HEK293 (cell line): Measurements from ENCODE around the gene LANCL2.

Experiments used
- CTCF ChIA-PET: fragments of 350-600 bp; formaldehyde crosslinking; extraction: SDS; loops from one replicate; lab custom pipeline; 2021; ENCODE audit warnings: antibody characterized with exemption; lab: Yijun Ruan, JAX
- POLR2A ChIA-PET: fragments of 300-600 bp; formaldehyde crosslinking; extraction: SDS; loops from one replicate; lab custom pipeline; 2020; ENCODE audit warnings: antibody characterized with exemption, inconsistent platforms; lab: Yijun Ruan, JAX
- H3K27ac ChIP-seq: fragments of 200-500 bp; sonication (Bioruptor generic); 2 replicates; pipeline ENCODE4 v1.5.1; 2014; ENCODE audit warnings: low read depth, low read length, control low read depth, inconsistent platforms; ENCODE audit errors: extremely low read depth
- H3K36me3 ChIP-seq, 2 experiments: fragments of 200-500 bp in 1 of 2; sonication (Bioruptor generic) in 1 of 2; 1 replicate in 1 of 2; 2 replicates in 1 of 2; pipeline ENCODE4 v1.5.1; 2014 to 2017; ENCODE audit warnings: inconsistent platforms in 2 of 2, low read length in 2 of 2; ENCODE audit not compliant: control insufficient read depth in 2 of 2, insufficient read depth in 1 of 2
- H3K4me1 ChIP-seq: fragments of 200-500 bp; sonication (Bioruptor generic); 2 replicates; pipeline ENCODE4 v1.5.1; 2014; ENCODE audit warnings: mild to moderate bottlenecking, low read length, inconsistent platforms; ENCODE audit not compliant: control insufficient read depth, insufficient read depth
- H3K4me3 ChIP-seq: 2 replicates; pipeline ENCODE4 v1.5.1; 2011; ENCODE audit warnings: low read depth, mild to moderate bottlenecking, control low read depth, low read length, moderate library complexity
- H3K9me3 ChIP-seq: fragments of 200-500 bp; sonication (Bioruptor generic); 2 replicates; pipeline ENCODE4 v1.5.1; 2014; ENCODE audit warnings: low read depth, low read length, inconsistent platforms; ENCODE audit not compliant: control insufficient read depth, insufficient read depth
- BCL11A ChIP-seq: fragments of 450-650 bp; formaldehyde crosslinking; IDR thresholded peaks from 2 replicates; pipeline ENCODE4 v1.5.1; 2016; ENCODE audit warnings: low read depth, missing biosample characterization, missing genetic modification characterization
- HOXC10 ChIP-seq: sonication (generic); formaldehyde crosslinking; IDR thresholded peaks from 2 replicates; pipeline ENCODE4 v1.8.1; 2023; ENCODE audit warnings: mild to moderate bottlenecking, missing genetic modification reagents
- KLF1 ChIP-seq: fragments of 450-650 bp; formaldehyde crosslinking; IDR thresholded peaks from 2 replicates; pipeline ENCODE4 v1.5.1; 2016; ENCODE audit warnings: missing biosample characterization, missing genetic modification characterization
- KLF10 ChIP-seq: fragments of 450-650 bp; IDR thresholded peaks from 2 replicates; pipeline ENCODE4 v1.5.1; 2018; ENCODE audit warnings: missing biosample characterization, mild to moderate bottlenecking, missing genetic modification characterization
- MEIS1 ChIP-seq: sonication (generic); formaldehyde crosslinking; IDR thresholded peaks from 2 replicates; pipeline ENCODE4 v1.8.1; 2022; ENCODE audit warnings: missing genetic modification reagents, mild to moderate bottlenecking, borderline replicate concordance
- OSR2 ChIP-seq: fragments of 450-650 bp; formaldehyde crosslinking; IDR thresholded peaks from 2 replicates; pipeline ENCODE4 v1.5.1; 2016; ENCODE audit warnings: missing biosample characterization, missing genetic modification characterization
- SP3 ChIP-seq: fragments of 450-650 bp; formaldehyde crosslinking; IDR thresholded peaks from 2 replicates; pipeline ENCODE4 v1.5.1; 2016; ENCODE audit warnings: missing biosample characterization, missing genetic modification characterization
- TCF7L2 ChIP-seq: IDR thresholded peaks from 2 replicates; pipeline ENCODE4 v1.6.1; 2011; ENCODE audit warnings: low read depth, mild to moderate bottlenecking, inconsistent platforms, low read length, moderate library complexity, borderline replicate concordance
- ZFHX2 ChIP-seq: fragments of 450-650 bp; formaldehyde crosslinking; conservative IDR thresholded peaks from 2 replicates; pipeline ENCODE4 v1.5.1; 2016; ENCODE audit warnings: missing biosample characterization, missing genetic modification characterization
- ZNF16 ChIP-seq: fragments of 450-650 bp; formaldehyde crosslinking; IDR thresholded peaks from 2 replicates; pipeline ENCODE4 v1.5.1; 2016; ENCODE audit warnings: low read depth, missing biosample characterization, missing genetic modification characterization
- ZNF202 ChIP-seq: fragments of 450-650 bp; formaldehyde crosslinking; IDR thresholded peaks from 2 replicates; pipeline ENCODE4 v1.5.1; 2016; ENCODE audit warnings: missing biosample characterization, missing genetic modification characterization, borderline replicate concordance
- ZNF274 ChIP-seq, 2 experiments: fragments of 200-500 bp in 1 of 2; fragments of 450-650 bp in 1 of 2; sonication (Bioruptor generic) in 1 of 2; formaldehyde crosslinking in 1 of 2; IDR thresholded peaks; 2 replicates each; pipeline versions ENCODE4 v1.5.1 to v1.6.1; 2014 to 2016; ENCODE audit warnings: borderline replicate concordance in 1 of 2, inconsistent platforms in 1 of 2, low read length in 1 of 2, missing biosample characterization in 1 of 2, missing genetic modification characterization in 1 of 2
- ZNF335 ChIP-seq: fragments of 450-650 bp; formaldehyde crosslinking; conservative IDR thresholded peaks from 2 replicates; pipeline ENCODE4 v1.5.1; 2016; ENCODE audit warnings: missing biosample characterization, missing genetic modification characterization
- ZNF341 ChIP-seq: fragments of 450-650 bp; formaldehyde crosslinking; IDR thresholded peaks from 2 replicates; pipeline ENCODE4; 2016; ENCODE audit warnings: low read depth, missing biosample characterization, missing genetic modification characterization
- ZNF571 ChIP-seq: fragments of 450-650 bp; formaldehyde crosslinking; IDR thresholded peaks from 2 replicates; pipeline ENCODE4 v1.5.0; 2017; ENCODE audit warnings: missing biosample characterization, missing genetic modification characterization
- ZNF623 ChIP-seq: fragments of 450-650 bp; formaldehyde crosslinking; IDR thresholded peaks from 2 replicates; pipeline ENCODE4 v1.5.1; 2016; ENCODE audit warnings: missing biosample characterization, missing genetic modification characterization
- ZXDB ChIP-seq: fragments of 450-650 bp; formaldehyde crosslinking; IDR thresholded peaks from 2 replicates; pipeline ENCODE4 v1.5.1; 2016; ENCODE audit warnings: missing biosample characterization, missing genetic modification characterization
- TF ChIP-seq, protein P1 (sequence below): fragments of 450-650 bp; formaldehyde crosslinking; IDR thresholded peaks from 2 replicates; pipeline ENCODE4 v1.5.1; 2016; ENCODE audit warnings: missing biosample characterization, missing genetic modification characterization, low read depth
- TF ChIP-seq, protein P2 (sequence below): fragments of 450-650 bp; formaldehyde crosslinking; IDR thresholded peaks from 2 replicates; pipeline ENCODE4 v1.5.1; 2016; ENCODE audit warnings: missing biosample characterization, missing genetic modification characterization
- TF ChIP-seq, protein P3 (sequence below): fragments of 450-650 bp; formaldehyde crosslinking; IDR thresholded peaks from 2 replicates; pipeline ENCODE4 v1.5.1; 2016; ENCODE audit warnings: missing biosample characterization, missing genetic modification characterization
- TF ChIP-seq, protein P4 (sequence below): fragments of 450-650 bp; formaldehyde crosslinking; IDR thresholded peaks from 2 replicates; pipeline ENCODE4 v1.5.1; 2016; ENCODE audit warnings: missing biosample characterization, missing genetic modification characterization

Gene LANCL2

DNA sequence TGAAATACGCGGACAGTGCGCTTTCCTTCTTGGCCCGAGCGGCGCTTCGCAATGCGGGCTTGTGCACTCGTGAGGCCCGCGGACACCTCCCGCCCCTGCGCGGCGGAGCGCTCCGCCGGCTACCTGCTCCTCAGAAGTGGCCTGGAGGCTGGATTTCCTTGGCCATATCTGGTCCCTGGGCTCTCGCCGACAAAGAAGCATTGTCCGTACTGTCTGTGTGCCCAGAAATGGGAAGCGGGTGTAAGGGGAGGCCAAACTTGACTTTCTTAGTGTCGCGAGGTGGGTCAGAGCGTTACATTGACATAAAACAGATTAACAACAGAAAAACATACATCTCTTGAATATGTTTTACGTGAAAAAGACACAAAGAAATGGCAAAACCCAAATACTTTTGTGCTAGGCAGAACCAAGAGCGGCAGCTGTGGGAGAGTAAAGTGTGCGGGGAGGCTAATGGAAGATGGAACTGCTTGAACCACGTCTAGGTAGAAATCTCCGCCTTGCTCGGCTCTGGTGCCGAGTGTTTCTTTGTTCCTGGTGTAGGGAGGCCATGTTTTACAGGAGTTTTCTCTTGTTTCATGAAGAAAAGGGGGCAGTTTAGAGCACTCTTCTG lies 1.4 kb downstream of the LANCL2 start:
- no peaks in the 10 kb centered on the region for H3K9me3 ChIP-seq
- ChIA-PET CTCF (interaction anchor here (0.6 to 1.5 kb wide), 2 partner anchors 12 to 659 kb away, joined by 3 read pairs; no protein-coding TSS in a partner anchor), POLR2A (interaction anchor here (0.8 to 1.9 kb wide), 14 partner anchors 8 to 740 kb away, joined by 3 to 10 read pairs (median 4); partner anchors contain the start of genes CCT6A, CHCHD2, PSPH and SEC61G)
- TF ChIP-seq ZNF16 (tag by site-specific recombination) (no peak), ZNF335 (tag by site-specific recombination) (peak; percentile 70), ZXDB (tag by site-specific recombination) (0 out of 2 replicates have a peak, but pooled peaks have one; percentile 87), KLF1 (tag by site-specific recombination) (no peak), HOXC10 (0 out of 2 replicates have a peak, but pooled peaks have one; percentile 54), ZNF341 (tag by site-specific recombination) (peak; percentile 25; the same call in 1 of the 2 replicates), ZNF623 (tag by site-specific recombination) (no peak), ZNF571 (no peak)
- TF ChIP-seq, protein P1, sequence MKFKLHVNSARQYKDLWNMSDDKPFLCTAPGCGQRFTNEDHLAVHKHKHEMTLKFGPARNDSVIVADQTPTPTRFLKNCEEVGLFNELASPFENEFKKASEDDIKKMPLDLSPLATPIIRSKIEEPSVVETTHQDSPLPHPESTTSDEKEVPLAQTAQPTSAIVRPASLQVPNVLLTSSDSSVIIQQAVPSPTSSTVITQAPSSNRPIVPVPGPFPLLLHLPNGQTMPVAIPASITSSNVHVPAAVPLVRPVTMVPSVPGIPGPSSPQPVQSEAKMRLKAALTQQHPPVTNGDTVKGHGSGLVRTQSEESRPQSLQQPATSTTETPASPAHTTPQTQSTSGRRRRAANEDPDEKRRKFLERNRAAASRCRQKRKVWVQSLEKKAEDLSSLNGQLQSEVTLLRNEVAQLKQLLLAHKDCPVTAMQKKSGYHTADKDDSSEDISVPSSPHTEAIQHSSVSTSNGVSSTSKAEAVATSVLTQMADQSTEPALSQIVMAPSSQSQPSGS (tag by site-specific recombination), result 0 out of 2 replicates have a peak, but pooled peaks have one; percentile 1
- H3K4me3 ChIP-seq, result peak overlapping the region; percentile 91
- H3K36me3 ChIP-seq, result no peaks in the 10 kb centered on the region; a peak in 1 of 3 replicates
- H3K27ac ChIP-seq, result peak overlapping the region; percentile 93
- H3K4me1 ChIP-seq, result peaks cover 2% of the 10 kb centered on the region; the same call in 1 of the 2 replicates

DNA sequence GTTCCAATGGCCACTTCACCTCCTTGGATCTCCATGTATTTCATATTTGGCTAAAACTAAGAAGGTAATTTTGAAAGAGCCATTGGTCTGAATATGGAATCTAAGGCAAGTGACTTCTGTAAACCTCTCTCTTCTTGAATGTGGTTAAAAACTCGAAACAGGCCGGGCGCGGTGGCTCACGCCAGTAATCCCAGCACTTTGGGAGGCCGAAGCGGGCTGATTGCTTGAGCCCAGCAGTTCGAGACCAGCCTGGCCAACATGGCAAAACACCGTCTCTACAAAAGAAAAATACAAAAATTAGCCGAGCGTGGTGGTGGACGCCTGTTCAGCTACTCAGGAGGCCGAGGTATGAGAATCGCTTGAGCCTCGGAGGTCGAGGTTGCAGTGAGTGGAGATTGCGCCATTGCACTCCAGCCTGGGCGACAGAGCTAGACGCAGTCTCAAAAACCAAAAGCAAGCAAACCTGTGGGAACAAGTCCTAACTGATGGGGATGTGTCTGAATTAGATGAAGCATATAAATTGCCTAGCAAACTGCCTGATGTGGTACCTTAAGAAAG lies 2.2 kb downstream of the LANCL2 start:
- Histone ChIP-seq H3K9me3 (no peaks in the 10 kb centered on the region), H3K4me3 (peak overlapping the region; percentile 91), H3K4me1 (peaks cover 2% of the 10 kb centered on the region; the same call in 1 of the 2 replicates), H3K36me3 (no peaks in the 10 kb centered on the region; a peak in 1 of 3 replicates), H3K27ac (no peak overlapping the region; the same call in 1 of the 2 replicates)
- POLR2A ChIA-PET, result no interaction called here
- CTCF ChIA-PET, result interaction anchor here (0.6 kb wide), 1 partner anchor 659 kb away, joined by 3 read pairs; no protein-coding TSS in a partner anchor
- TF ChIP-seq MEIS1 (CRISPR knock-in tag) (no peak), OSR2 (tag by site-specific recombination) (no peak), TCF7L2 (no peak), ZFHX2 (tag by site-specific recombination) (no peak), KLF10 (tag by site-specific recombination) (no peak), ZNF16 (tag by site-specific recombination) (no peak), ZNF202 (tag by site-specific recombination) (no peak), SP3 (tag by site-specific recombination) (no peak), BCL11A (tag by site-specific recombination) (no peak), ZNF274 (IDR thresholded peaks at IDR 0.05; ENCODE audit: low read length) (no peak), ZNF274 (tag by site-specific recombination; IDR thresholded peaks at IDR 0.05; ENCODE audit: borderline replicate concordance) (no peak)
- TF ChIP-seq, protein P2, sequence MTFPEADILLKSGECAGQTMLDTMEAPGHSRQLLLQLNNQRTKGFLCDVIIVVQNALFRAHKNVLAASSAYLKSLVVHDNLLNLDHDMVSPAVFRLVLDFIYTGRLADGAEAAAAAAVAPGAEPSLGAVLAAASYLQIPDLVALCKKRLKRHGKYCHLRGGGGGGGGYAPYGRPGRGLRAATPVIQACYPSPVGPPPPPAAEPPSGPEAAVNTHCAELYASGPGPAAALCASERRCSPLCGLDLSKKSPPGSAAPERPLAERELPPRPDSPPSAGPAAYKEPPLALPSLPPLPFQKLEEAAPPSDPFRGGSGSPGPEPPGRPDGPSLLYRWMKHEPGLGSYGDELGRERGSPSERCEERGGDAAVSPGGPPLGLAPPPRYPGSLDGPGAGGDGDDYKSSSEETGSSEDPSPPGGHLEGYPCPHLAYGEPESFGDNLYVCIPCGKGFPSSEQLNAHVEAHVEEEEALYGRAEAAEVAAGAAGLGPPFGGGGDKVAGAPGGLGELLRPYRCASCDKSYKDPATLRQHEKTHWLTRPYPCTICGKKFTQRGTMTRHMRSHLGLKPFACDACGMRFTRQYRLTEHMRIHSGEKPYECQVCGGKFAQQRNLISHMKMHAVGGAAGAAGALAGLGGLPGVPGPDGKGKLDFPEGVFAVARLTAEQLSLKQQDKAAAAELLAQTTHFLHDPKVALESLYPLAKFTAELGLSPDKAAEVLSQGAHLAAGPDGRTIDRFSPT, result no peak
- TF ChIP-seq, protein P3, sequence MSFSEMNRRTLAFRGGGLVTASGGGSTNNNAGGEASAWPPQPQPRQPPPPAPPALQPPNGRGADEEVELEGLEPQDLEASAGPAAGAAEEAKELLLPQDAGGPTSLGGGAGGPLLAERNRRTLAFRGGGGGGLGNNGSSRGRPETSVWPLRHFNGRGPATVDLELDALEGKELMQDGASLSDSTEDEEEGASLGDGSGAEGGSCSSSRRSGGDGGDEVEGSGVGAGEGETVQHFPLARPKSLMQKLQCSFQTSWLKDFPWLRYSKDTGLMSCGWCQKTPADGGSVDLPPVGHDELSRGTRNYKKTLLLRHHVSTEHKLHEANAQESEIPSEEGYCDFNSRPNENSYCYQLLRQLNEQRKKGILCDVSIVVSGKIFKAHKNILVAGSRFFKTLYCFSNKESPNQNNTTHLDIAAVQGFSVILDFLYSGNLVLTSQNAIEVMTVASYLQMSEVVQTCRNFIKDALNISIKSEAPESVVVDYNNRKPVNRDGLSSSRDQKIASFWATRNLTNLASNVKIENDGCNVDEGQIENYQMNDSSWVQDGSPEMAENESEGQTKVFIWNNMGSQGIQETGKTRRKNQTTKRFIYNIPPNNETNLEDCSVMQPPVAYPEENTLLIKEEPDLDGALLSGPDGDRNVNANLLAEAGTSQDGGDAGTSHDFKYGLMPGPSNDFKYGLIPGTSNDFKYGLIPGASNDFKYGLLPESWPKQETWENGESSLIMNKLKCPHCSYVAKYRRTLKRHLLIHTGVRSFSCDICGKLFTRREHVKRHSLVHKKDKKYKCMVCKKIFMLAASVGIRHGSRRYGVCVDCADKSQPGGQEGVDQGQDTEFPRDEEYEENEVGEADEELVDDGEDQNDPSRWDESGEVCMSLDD (tag by site-specific recombination), result no peak
- TF ChIP-seq, protein P4, sequence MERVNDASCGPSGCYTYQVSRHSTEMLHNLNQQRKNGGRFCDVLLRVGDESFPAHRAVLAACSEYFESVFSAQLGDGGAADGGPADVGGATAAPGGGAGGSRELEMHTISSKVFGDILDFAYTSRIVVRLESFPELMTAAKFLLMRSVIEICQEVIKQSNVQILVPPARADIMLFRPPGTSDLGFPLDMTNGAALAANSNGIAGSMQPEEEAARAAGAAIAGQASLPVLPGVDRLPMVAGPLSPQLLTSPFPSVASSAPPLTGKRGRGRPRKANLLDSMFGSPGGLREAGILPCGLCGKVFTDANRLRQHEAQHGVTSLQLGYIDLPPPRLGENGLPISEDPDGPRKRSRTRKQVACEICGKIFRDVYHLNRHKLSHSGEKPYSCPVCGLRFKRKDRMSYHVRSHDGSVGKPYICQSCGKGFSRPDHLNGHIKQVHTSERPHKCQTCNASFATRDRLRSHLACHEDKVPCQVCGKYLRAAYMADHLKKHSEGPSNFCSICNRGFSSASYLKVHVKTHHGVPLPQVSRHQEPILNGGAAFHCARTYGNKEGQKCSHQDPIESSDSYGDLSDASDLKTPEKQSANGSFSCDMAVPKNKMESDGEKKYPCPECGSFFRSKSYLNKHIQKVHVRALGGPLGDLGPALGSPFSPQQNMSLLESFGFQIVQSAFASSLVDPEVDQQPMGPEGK, result no peak
